HL-60 (cell line): ENCODE results near the gene PTPRD.

Source experiments
- CTCF ChIP-seq: IDR thresholded peaks from one replicate; pipeline ENCODE4 v1.5.1; 2011; ENCODE audit warnings: low read length, control low read depth, inconsistent platforms; ENCODE audit not compliant: insufficient read depth
- POLR2AphosphoS5 ChIP-seq: IDR thresholded peaks from 2 replicates; pipeline ENCODE4 v1.6.1; 2012; ENCODE audit warnings: low read depth
- REST ChIP-seq: IDR thresholded peaks from 2 replicates; pipeline ENCODE4 v1.6.1; 2012; ENCODE audit warnings: low read depth; ENCODE audit not compliant: insufficient replicate concordance

DNA sequence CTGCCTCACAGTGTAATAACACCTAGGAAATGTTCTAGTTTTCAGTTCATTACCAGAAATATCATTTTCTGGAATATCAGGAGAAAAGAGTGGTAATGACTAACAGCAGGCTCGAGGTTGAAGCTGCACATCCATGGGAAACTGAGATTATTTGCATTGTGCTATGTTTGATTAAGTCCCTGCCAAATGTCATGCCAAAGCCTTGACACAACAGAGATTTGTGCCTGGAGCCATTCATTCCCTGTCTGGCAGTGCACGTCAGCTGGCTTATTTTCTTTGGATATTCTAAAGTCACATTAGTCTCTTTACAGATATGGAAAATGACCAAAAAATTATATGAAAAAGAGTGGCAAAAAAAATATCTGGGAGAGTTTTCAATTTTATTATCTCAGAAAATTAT is 848.0 kb downstream of the PTPRD start:
- no peak for TF ChIP-seq CTCF
- TF ChIP-seq REST, result no peak
- no peak for TF ChIP-seq POLR2AphosphoS5
